T-helper 1 cell treated with Interleukin-12 subunit alpha and Interleukin-12 subunit beta and Interleukin-4 antibody, amounts not matched to agents 30 ng/mL and 1 ng/mL, for 36 hours (primary cell): ENCODE measurements around the gene CMPK1. TPM values are rescaled to one million over a fixed set of nuclear protein-coding genes. Genes with fewer than 3 reads are reported as not detected.
"Not testable (repeated sequence)": the region's sequence is repeated elsewhere in the genome, so short reads cannot be mapped to it uniquely, and the experiment has no call there.

Experiments
- intact Hi-C: fragments of 100-400 bp; cut with micrococcal nuclease; formaldehyde crosslinking; loops from one replicate; pipeline ENCODE4 v1.15.1; 2024
- total RNA-seq: library from RNA; stranded (reverse); gene quantifications from 2 replicates; pipeline ENCODE4 v1.2.3, GENCODE V29; 2022

CMPK1 gene
- total RNA-seq, 1 donor from 2014 or later = 98.2 TPM

DNA sequence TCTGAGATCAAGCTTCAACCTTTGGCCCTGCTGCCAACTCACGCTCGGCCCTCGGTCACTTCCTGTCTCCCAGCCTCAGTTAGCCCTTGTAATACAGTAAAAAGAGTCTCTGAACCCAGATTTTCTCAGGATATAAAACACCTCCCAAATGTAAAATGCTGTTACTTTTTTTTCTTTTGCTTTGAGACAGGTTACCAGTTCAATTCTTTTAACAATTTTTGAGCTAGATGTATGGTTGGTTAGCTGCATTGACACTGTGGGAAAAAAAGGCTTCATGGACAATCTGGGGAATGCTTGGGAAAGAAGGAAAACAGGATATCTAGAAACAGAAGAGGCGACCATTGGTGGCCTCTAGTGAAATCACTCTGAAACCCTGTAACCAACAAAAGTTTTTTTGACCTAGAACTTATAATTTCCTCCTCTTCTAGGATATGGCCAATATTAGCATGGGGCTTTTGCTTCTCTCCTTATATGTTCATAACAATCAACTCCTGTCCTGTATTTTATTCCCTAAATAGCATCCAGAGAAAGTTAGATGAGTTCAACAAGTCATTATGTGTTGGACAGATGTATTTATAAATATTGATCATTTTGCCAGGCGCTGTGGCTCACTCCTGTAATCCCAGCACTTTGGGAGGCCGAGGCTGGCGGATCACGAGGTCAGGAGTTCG lies 1.3 kb downstream of the CMPK1 start:
- intact Hi-C loops = loop anchor here (1.0 to 5.0 kb wide), 7 partner anchors 21 to 1088 kb away; partner anchors contain the start of genes PDZK1IP1, RAD54L and STIL

DNA sequence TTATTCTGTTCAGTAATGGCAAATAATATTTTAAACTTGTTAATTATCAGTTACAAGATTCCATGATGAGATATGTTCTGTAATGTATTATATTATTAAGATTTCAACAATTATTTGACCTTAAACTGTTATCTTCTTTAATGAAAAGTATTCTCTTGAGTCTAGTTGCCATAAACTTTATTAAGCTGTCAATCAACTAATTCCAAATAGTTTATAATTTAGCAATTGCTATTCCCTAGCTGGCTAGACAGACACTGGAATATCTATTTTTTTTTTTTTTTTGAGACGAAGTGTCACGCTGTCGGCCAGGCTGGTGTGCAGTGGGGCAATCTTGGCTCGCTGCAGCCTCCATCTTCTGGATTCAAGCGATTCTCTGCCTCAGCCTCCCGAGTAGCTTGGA lies 3.8 kb downstream of the CMPK1 start:
- intact Hi-C loops = no loop called here

DNA sequence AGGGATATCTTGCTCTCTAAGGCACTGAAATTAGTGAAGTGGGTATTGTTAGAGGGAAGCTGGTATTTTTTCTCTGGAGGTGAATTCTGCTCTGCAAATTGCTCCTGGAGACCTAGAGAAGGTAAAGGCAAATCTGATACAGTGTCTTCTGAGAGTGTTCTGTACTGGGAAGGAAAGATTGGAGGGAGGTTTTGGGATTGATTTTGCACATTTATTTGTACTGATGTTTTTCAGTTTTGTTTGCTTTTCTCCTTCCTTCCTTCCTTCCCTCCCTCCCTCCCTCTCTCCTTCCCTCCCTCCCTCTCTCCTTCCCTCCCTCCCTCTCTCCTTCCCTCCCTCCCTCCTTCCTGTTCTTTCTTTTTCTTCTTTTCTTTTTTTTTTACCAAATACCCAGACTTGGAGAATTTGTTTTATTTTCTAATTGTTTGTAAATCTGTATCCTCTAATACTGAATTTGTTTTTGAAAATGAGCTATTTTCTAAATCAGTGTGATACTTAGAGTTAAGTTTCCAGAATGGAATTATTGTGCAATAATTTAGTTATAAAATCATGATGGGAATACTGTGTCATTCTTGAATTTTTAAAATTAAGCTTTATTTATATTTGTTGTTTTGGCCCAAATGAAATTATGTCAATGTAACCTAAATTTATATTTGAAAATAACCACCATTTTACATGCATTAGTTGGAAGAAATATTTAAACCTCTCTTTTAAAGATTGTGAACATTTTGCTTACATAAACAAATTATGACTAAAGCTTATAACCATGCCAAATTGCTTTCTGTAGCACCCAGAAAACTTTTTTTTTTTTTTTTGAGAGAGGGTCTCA lies 4.9 kb downstream of the CMPK1 start:
- intact Hi-C loops = no loop called here

DNA sequence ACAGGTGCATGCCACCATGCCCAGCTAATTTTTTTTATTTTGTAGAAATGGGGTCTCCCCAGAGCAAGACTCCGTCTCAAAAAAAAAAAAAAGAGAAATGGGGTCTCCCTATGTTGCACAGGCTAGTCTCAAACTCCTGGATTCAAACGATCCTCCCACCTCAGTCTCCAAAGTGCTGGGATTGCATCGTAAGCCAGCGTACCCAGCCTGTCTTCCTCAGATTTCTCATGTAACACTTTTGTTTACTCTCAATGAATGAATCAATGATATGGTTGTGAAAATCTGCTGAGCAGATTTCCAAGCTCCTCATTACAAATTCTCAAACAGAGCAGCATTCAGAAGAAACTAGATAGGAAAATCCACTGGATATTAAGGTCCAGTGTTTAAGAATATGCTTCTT lies 6.6 kb downstream of the CMPK1 start:
- intact Hi-C loops = no loop called here

DNA sequence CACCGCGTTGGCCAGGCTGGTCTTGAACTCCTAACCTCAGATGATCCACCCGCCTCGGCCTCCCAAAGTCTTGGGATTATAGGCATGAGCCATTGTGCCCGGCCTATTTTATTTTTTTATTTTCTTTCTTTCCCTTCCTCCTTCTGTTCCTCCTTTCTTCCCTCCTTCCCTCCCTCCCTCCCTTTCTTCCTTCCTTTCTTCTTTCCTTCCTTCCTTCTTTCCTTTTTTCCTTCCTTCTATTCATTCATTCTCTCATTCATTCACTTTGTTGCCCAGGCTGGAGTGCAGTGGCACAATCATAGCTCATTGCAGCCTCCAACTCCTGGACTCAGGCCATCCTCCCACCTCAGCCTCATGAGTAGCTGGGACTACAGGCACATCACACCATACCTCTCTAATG lies 13.4 kb downstream of the CMPK1 start:
- intact Hi-C loops = not testable (repeated sequence)

DNA sequence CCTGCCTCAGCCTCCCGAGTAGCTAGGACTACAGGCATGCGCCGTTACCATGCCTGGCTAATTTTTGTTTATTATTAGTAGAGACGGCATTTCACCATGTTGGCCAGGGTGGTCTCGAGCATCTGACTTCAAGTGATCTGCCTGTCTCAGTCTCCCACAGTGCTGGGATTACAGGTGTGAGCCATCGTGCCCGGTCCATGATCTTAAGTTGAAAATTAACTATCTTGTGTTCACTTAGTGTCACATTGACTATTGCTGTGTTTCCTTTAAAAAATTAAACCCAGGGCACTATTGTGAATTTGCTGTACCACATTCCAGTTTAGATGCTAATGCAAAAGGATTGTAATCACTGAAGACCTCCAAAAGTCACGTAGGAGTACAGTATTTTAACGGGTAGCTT lies 14.1 kb downstream of the CMPK1 start:
- intact Hi-C loops = no loop called here

DNA sequence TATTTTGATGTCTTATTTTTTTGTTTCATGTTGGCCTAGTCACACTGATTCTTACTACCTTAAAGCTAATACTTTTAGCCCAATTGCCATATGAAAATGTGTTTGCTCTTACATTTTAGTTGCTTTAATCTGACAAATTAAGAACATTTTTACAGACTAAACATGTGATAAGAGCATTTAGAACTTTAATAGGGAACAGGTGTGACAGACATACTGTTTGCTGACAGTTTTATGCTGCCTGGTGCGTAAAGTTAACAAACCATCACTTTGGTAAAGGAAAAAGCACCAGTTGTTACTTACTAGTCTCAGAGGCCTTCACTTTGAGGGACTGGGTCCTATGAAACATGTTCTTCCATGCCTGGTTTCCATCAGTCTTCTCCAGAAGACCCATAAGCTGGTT lies 14.7 kb downstream of the CMPK1 start:
- intact Hi-C loops = no loop called here

DNA sequence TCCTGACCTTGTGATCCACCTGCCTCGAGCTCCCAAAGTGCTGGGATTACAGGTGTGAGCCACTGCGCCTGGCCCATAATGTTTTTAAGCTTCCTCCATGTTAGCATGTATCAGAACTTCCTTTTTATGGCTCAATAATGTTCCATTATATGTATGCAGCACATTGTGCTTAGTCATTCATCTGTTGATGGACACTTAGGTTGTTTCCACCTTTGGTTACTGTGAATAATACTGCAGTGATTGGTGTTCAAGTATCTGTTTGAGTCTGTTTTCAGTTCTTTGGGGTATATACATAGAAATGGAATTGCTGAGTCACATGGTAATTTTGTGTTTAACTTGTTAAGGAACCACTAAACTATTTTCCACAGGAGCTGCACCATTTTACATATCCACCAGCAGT lies 17.7 kb downstream of the CMPK1 start:
- intact Hi-C loops = no loop called here

DNA sequence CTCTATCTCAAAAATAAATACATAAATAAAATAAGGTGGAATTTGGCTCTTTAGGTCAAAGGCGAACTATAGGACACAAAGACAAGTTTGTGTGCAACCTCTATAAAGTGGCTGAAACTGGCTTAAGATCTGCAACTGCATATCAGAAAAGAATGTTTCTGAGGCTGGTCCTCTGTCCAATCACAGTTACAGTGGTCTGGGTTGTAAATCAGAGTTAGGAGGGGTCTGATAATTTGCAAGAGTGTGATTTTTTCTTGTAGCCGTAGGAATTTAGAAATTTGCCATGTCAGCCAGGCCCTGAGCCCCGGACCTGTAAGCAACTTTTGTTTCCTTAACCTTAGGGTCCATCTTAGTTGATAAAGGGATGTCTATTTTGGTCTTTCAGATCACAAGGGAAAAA lies 27.8 kb downstream of the CMPK1 start:
- intact Hi-C loops = no loop called here

DNA sequence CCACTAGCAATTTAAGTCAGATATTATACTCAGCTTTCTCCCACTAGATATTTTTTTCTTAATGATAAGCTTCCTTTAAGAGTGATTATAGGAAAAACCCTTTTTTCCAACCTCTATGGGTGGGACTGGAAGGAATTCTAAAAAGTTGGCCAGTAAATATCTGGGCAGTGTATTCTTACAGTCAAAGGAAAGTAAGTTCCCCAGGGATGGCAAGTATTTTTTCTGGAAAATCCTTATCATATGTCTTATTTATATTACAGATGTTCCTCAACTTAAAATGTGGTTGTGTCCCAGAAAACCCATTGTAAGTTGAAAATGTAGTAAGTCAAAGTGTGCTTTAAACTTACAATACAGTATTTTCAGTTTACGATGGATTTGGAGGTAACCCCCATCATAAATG lies 29.2 kb downstream of the CMPK1 start:
- intact Hi-C loops = no loop called here

DNA sequence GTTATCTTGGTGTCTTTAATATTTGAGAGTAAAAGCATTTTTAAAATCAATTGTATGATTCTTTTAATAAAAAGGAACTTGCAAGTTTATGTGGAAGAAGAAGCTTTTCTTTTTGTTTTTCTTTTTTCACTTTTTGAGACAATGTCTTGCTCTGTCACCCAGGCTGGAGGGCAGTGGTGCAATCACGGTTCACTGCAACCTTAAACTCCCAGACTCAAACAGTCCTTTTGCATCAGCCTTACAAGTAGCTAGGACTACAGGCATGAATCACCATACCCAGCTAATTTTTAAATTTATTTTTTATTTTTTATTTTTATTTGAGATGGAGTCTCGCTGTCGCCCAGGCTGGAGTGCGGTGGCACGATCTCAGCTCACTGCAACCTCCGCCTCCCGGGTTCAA lies 34.1 kb downstream of the CMPK1 start:
- intact Hi-C loops = no loop called here

DNA sequence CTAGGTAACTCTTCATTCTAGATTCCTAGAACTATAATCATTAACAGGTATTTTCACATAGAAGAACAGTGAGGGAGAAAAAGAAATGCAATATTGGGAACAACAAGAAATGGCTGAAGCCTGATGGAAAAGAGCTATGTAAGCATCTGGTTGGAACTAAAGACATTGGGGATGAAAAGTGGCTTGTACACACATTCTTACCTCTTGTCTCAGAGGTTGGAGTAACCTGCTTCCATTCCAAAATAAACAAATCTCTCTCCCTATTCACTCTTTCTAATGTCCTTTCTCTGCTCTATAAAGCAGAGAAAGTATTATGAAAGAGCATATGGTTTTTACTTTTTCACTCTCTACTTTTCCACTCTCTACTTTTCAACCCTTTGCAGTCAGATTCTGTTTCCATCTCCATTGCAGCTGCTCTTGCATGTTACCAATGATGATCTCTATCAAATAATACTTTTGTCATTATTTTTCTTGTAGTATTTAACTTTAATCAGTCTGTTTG lies 37.5 kb downstream of the CMPK1 start:
- intact Hi-C loops = no loop called here

DNA sequence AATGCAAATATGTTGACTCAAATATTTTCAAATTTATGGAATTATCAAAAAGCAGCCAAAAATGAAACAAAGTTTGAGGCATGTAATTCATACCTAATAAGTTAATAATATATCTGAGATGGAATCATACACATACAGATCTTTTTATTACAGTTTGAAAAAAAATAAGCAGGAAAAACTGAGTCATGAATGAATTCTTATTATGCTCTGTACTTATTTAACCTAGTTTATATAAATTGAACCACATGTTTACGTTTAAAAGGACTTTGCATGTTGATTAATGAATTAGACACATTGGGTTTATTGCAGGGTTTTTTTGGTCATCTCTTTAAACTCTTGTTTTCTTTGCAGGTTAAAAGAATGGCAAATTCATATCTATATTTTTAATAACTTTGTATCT lies 40.9 kb downstream of the CMPK1 start:
- intact Hi-C loops = no loop called here

DNA sequence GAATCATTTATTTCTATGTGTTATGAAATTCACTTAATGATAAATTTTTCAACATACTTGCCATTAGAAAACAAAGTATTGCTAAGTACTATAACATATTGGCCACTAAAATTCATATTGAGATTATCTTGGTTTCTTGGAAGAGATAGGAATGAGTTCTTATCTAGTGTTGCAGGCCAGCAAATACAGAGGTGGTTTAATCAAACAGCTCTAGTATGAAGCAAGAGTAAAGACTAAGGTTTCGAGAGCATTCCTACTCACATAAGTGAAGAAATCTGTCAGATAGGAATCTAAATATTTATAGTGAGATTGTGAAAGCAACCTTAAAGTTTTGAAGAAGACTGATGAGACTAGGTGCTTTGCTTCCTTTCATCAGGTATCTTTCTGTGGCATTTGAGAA lies 44.6 kb downstream of the CMPK1 start:
- intact Hi-C loops = no loop called here

DNA sequence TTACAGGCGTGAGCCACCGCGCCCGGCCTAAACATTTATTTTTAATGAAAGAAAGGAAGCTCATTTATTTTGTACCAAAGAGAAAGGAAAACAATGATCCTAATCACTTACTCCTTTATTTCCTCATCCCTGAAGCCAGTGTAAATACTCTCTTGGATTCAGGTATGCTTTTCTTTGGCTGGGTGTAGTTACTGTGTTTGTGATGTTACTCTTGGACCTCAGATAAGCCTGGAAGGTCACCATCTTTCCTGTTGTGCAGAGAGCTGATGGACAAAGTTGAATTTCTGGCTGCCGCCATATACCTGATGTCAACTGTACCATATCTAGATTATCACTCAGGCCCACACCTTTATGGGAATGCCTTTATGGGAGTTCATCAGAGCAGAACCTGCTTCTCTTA lies 47.1 kb downstream of the CMPK1 start:
- intact Hi-C loops = no loop called here

DNA sequence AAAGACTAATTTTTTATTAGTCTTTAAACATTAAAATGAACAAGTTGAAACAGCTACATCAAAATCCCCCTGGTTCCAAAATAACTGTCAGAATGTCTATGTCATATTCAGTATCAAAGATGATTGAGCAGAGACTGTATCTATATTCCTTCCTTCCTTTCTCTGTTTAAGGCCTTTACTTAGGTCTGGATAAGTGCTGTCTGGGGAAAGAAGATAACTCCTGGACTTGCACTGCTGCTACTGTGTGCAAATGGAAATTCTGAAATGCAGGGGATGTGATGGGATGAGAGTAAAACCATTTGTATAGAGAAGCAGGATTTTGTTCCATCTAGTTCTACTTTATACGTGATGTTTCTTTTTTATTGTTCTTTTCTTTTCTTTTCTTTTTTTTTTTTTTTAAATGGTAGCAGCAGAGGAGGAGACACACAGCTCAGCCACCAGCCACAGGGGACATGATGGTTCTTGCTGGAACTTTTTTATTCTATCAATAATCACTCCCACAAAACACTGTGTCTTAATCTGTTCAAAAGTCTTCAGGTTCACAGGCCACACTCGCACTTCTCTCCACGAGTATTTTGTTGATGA lies 48.9 kb downstream of the CMPK1 start:
- intact Hi-C loops = no loop called here

DNA sequence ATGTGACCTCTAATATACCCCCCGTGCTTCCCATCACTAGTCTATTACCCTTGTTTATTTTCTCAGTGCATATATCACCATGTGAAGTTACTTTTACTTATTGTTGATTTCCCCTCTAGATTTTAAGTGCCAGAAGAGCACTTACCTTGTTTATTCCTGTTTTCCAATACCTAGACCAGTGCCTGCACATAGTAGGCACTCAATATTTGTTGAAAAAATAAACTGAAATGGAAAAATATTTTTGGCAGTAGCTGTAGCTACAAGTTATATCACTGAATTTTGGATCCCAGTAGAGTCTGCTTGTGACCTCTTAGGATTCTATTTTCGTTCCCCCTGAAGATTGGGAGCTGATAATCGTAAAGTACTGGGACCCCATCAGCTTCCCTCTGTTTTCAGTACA lies 50.5 kb downstream of the CMPK1 start:
- intact Hi-C loops = no loop called here

DNA sequence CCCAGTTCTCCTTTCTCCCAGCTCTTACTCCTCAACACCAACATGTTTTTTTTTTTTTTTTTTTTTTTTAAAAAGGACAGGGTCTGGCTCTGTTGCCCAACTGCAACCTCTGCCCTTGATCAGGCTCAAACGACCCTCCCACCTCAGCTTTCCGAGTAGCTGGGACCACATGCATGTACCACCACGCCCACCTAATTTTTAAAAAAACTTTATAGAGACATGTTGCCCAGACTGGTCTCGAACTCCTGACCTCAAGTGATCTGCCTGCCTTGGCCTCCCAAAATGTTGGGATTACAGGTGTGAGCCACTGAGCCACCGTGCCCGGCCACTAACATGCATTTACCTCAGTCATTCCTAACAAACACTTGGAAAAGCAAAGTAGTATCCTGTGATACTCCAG lies 51.4 kb downstream of the CMPK1 start:
- intact Hi-C loops = no loop called here

DNA sequence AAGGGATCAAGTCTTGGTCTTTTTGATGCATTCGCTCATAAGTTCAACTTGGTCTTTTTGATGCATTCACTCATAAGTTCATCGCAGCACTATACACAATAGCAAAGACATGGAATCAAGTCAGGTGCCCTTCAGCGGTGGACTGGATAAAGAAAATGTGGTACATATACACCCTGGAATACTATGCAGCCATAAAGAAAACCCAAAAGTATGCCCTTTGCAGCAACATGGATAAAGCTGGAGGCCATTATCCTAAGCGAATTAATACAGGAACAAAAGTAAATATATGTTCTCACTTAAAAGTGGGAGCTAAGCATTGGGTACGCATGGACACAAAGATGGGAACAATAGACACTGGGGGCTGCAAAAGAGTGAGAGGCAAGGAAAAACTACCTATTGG lies 52.7 kb downstream of the CMPK1 start:
- intact Hi-C loops = no loop called here

DNA sequence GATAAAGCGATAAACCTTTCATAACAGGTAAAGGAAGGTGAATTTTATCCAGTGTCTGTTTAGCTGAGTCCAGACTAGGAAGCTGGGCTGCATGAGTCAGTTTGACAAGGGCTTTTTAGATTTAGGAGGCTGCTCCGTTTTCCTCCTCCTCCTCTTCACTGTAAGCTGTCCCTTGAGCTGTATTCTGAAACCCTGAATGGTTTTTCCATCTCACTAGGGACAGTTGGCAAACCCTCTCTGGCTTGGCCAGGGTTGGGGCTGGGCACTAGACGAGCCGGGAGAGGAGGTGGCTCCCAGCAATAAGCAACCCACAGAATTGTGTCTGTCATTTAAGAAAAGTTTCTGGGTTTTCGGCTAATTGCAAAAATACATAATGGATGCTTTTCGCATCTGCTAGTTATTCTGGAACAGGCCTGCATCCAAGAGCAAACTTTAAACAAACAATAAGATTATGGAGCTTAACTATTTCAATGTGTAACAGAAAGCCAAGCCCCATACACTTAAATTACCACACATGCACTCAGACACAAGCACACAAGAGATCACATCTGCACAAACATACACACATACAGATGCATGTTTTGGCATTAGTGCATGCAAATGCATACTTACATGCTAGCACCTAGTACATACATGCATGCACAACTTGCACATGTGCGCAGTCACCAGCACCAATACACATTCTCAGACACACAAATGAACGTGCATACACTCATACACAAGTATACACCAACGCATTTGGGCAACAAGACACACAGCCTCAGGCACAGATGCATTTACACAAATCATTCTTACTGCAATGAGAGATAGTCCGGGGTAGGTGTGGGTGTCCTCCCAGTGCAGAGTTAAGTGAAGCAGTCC lies 54.7 kb downstream of the CMPK1 start:
- intact Hi-C loops = loop anchor here (1.0 to 2.0 kb wide), 3 partner anchors 45 to 338 kb away; no protein-coding TSS in a partner anchor

DNA sequence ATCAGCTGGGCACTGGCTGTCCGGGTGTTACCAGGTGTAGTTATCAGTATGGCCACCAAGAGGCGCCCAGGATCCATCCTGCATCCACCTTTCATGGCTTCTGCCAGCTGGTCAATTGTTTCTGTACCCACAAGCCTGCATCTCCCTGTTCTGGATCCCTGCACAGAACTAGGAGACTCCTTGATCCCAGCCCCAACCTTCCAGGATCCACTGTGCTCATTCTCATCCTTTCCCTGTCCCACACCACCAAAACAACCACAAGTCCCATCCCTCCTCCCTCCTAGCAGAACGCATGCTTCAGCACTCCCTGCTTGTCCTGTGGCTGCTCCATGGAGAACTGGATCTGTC lies 55.3 kb downstream of the CMPK1 start:
- intact Hi-C loops = loop anchor here (1.0 to 2.0 kb wide), 4 partner anchors 44 to 366 kb away; no protein-coding TSS in a partner anchor
